Suprapubic skin (tissue), 4 donors: ENCODE measurements around the gene ZNRF3. TPM values are rescaled to one million over a fixed set of nuclear protein-coding genes. Genes with fewer than 3 reads are reported as not detected.

ENCODE experiments used
- DNase-seq, 2 donors: peaks; one replicate each; pipeline ENCODE4 v3.0.0-alpha.2; 2019; ENCODE audit warnings: low spot score in 2 of 2
- H3K27ac ChIP-seq: fragments of 200-600 bp; sonication (generic); one replicate; pipeline ENCODE4 v1.5.1; 2019
- H3K27me3 ChIP-seq: fragments of 200-600 bp; sonication (generic); one replicate; pipeline ENCODE4 v1.5.1; 2019
- H3K36me3 ChIP-seq: fragments of 200-600 bp; sonication (generic); one replicate; pipeline ENCODE4 v1.5.1; 2019
- H3K4me1 ChIP-seq: fragments of 200-600 bp; sonication (generic); one replicate; pipeline ENCODE4 v1.5.1; 2019
- H3K4me3 ChIP-seq: fragments of 200-600 bp; sonication (generic); one replicate; pipeline ENCODE4 v1.5.1; 2019; ENCODE audit warnings: mild to moderate bottlenecking
- H3K9me3 ChIP-seq: fragments of 200-600 bp; sonication (generic); one replicate; pipeline ENCODE4 v1.5.1; 2019
- CTCF ChIP-seq, 2 donors: fragments of 200-600 bp in 1 of 2; fragments of 450-650 bp in 1 of 2; sonication (generic) in 1 of 2; IDR thresholded peaks; one replicate each; pipeline ENCODE4 v1.5.1; 2016 to 2019; ENCODE audit warnings: antibody characterized with exemption in 2 of 2, mild to moderate bottlenecking in 1 of 2, moderate library complexity in 1 of 2
- EP300 ChIP-seq: sonication (generic); formaldehyde crosslinking; IDR thresholded peaks from one replicate; pipeline ENCODE4 v1.6.1; 2017; ENCODE audit warnings: antibody characterized with exemption
- POLR2A ChIP-seq, 2 donors: fragments of 450-650 bp; IDR thresholded peaks; one replicate each; pipeline ENCODE4 v1.6.1; 2017; ENCODE audit warnings: antibody characterized with exemption in 2 of 2, mild to moderate bottlenecking in 2 of 2, moderate library complexity in 2 of 2
- POLR2AphosphoS5 ChIP-seq, 3 donors: sonication (generic); formaldehyde crosslinking; IDR thresholded peaks; one replicate each; pipeline ENCODE4 v1.6.1; 2017; ENCODE audit warnings: antibody characterized with exemption in 3 of 3
- WGBS: methylation state at CpG from one replicate; pipeline ENCODE4 v1.1.5; 2018; 5-methylcytosine and 5-hydroxymethylcytosine counted together
- total RNA-seq, 4 donors: library from RNA; depleted of rRNA; stranded (reverse); fragments of >200 nt; gene quantifications; one replicate each; pipeline ENCODE4 v1.1.0, GENCODE V29; 2016

ZNRF3 gene
- total RNA-seq, 4 donors from 2014 or later = 13.3 to 20.7 (median 18.4) TPM

- DNase-seq = peak in 1 of 2 donors; percentile 10
- Histone ChIP-seq H3K4me3 (no peak overlapping the region), H3K27ac (no peak overlapping the region), H3K9me3 (no peaks in the 10 kb centered on the region), H3K36me3 (no peaks in the 10 kb centered on the region), H3K4me1 (no peaks in the 10 kb centered on the region), H3K27me3 (no peaks in the 10 kb centered on the region)
- WGBS = 90% methylated on average over 3 of the region's 3 CpGs
- TF ChIP-seq POLR2AphosphoS5 (IDR thresholded peaks at IDR 0.05) (no peak), EP300 (no peak), POLR2A (IDR thresholded peaks at IDR 0.05) (no peak), CTCF (IDR thresholded peaks at IDR 0.05) (no peak)
Measured at GRCh38 chr22:29056472-29056871, 173.1 kb downstream of the ZNRF3 start.

DNA sequence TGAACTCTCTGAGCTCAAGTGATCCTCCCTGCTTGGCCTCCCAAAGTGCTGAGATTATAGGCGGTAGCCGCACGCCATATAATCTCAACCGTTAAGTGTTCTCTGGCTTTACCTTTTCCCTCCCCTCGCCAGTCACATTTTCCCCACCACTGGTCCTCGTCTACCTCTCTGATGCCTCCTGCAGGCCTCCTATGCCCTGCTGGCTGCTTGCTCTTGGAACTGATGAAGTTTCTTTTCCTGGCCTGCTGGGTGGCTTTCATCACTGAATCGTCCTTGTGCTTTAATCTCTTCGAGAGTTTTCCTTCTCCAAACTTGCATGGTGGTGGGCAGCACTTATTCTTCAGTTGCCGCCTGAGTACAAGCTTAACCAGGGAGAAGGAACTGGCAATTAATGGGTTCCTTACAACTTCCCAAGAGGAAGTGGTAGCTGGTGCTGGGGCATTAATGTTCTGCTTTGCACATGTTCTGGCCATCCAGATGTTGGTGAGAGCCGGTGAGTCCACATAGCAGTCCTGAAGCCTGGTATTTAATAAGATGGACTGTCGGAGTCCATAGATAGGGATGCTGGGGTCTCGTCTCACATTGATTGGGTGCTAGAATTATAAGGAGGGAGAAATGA, 177.0 kb downstream of the ZNRF3 start:
- no peak overlapping the region for H3K27ac ChIP-seq
- no peaks in the 10 kb centered on the region for H3K27me3 ChIP-seq
- no peak overlapping the region for H3K4me3 ChIP-seq
- peak in 1 of 2 donors; percentile 18 for DNase-seq
- no peaks in the 10 kb centered on the region for H3K36me3 ChIP-seq
- no peak for TF ChIP-seq EP300
- no peak for TF ChIP-seq POLR2AphosphoS5 (IDR thresholded peaks at IDR 0.05)
- no peak for TF ChIP-seq POLR2A (IDR thresholded peaks at IDR 0.05)
- no peak for TF ChIP-seq CTCF (IDR thresholded peaks at IDR 0.05)
- WGBS = 86% methylated on average over 12 of the region's 12 CpGs
- no peaks in the 10 kb centered on the region for H3K9me3 ChIP-seq
- H3K4me1 ChIP-seq = peaks cover 3% of the 10 kb centered on the region

- Histone ChIP-seq H3K9me3 (no peaks in the 10 kb centered on the region), H3K4me3 (no peak overlapping the region), H3K4me1 (peaks cover 3% of the 10 kb centered on the region), H3K27ac (no peak overlapping the region), H3K36me3 (no peaks in the 10 kb centered on the region), H3K27me3 (no peaks in the 10 kb centered on the region)
- DNase-seq = peak in 1 of 2 donors; percentile 22
- TF ChIP-seq CTCF (IDR thresholded peaks at IDR 0.05) = no peak
- no peak for TF ChIP-seq POLR2AphosphoS5 (IDR thresholded peaks at IDR 0.05)
- no peak for TF ChIP-seq POLR2A (IDR thresholded peaks at IDR 0.05)
- 76% methylated on average over 7 of the region's 7 CpGs for WGBS
Measured at GRCh38 chr22:29060931-29061330, 177.6 kb downstream of the ZNRF3 start.

DNA sequence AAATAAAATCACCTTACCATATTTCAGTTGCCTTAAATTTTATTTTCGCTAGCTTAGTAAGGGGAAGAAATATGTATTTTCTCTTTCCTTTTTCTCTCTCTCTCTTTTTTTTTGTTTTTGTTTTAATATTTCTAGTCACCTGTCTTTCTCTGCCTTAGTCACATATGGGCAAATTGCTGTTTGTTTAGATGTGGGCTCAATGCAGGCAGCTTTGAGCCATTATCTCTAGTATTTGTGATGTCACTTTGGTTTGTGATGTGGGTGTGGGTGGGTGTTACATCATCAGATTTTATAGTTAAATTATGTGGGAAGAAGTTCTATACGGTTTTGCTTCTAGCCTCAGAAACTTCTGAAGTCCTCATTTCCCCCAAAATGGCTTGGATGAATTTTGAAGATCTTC, 178.4 kb downstream of the ZNRF3 start, which contains the start of gene C22orf31:
TSS of gene C22orf31 (minus strand) at position 59 of the 400 bp plus-strand sequence. CDS start at position 20, 39 bp downstream.
- no peak for DNase-seq
- Histone ChIP-seq H3K4me1 (peaks cover 3% of the 10 kb centered on the region), H3K4me3 (no peak within 1 kb of the TSS), H3K27ac (no peak within 1 kb of the TSS), H3K27me3 (no peaks in the 10 kb centered on the region), H3K9me3 (no peaks in the 10 kb centered on the region), H3K36me3 (no peaks in the 10 kb centered on the region)
- no peak for TF ChIP-seq EP300
- no peak for TF ChIP-seq POLR2A (IDR thresholded peaks at IDR 0.05)
- no peak for TF ChIP-seq CTCF (IDR thresholded peaks at IDR 0.05)
- no peak for TF ChIP-seq POLR2AphosphoS5 (IDR thresholded peaks at IDR 0.05)
- WGBS = 72% methylated on average over 2 of the region's 2 CpGs

DNA sequence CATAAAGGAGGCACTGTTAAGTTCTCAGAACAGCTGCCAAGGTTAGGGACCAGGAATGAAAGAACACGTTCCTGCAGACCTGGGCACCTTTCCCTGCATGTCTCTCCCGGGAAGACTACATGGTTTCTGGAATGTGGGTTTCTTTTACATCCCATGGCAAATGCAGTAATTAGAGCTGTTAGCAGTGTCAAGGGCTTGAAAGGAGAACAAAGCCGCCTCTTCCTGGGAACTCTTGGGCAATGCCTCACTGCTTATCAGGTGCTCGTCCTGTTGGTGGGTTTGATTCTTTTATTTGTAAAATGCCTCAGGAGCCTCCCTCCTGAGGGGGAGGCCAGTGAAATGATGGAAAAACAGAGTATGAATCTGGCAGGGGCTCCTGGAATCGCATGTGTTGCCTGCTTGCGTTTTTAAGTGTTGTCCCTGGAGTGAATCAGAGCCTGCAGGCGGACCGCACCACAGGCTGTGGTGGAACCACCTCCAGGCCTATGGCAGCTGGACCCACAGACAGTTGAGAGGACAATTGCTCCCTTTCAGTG, 179.0 kb downstream of the ZNRF3 start:
- Histone ChIP-seq H3K4me3 (no peak overlapping the region), H3K4me1 (peaks cover 6% of the 10 kb centered on the region), H3K36me3 (no peaks in the 10 kb centered on the region), H3K27me3 (no peaks in the 10 kb centered on the region), H3K9me3 (no peaks in the 10 kb centered on the region), H3K27ac (no peak overlapping the region)
- no peak for TF ChIP-seq POLR2A (IDR thresholded peaks at IDR 0.05)
- TF ChIP-seq POLR2AphosphoS5 (IDR thresholded peaks at IDR 0.05) = no peak
- TF ChIP-seq CTCF (IDR thresholded peaks at IDR 0.05) = no peak
- peak in 1 of 2 donors; percentile 17 for DNase-seq
- 55% methylated on average over 8 of the region's 8 CpGs for WGBS
